Measurements from ENCODE around the gene ZNRD2.

The ZNRD2 gene

GRCh38 chr11:65546217-65546958, 23.9 kb upstream of the ZNRD2 start:
- DNase-seq (ENCODE audit: low spot score) = peak; percentile 99
- in situ Hi-C loops (cut with MboI; ENCODE audit: low sequenced_read_pairs, unreplicated experiment) = no loop called here
- no peak for TF ChIP-seq CTCF (IDR thresholded peaks at IDR 0.05; ENCODE audit: borderline replicate concordance, control extremely low read depth, extremely low read depth, insufficient read depth, missing control alignments)

DNA sequence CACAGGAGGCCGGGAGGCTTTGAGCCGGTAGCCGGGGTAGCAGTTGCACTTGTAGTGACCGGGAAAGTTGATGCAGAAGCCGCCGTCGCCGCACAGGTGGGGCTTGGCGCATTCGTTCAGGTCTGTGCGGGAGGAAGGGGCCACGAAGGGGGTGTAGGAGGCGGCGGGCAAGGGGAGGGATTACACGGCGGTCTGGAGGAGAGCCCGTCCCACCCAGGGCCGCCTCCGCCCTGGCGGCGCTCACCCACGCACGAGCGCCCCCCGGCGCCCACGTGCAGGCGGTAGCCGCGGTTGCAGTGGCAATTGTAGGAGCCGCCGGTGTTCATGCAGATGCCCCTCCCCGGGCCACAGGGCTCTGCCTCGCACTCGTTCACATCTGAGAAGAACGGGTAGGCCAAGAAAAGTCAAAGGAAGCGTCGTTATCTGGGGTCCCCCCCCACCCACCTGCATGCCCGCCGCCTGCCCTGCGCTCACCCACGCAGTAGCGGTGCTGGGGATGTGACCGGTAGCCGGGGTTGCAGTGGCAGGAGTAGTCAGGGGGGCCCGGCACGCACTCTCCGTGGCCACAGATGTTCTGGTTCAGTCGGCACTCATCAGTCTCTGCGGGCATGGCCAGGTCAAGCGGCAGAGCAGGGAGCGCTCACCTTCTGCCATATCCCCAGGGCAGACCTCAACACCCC, 22.7 kb upstream of the ZNRD2 start:
- DNase-seq (ENCODE audit: low spot score) = no peak
- in situ Hi-C loops (cut with MboI; ENCODE audit: low sequenced_read_pairs, unreplicated experiment) = no loop called here
- TF ChIP-seq CTCF (IDR thresholded peaks at IDR 0.05; ENCODE audit: borderline replicate concordance, control extremely low read depth, extremely low read depth, insufficient read depth, missing control alignments) = no peak

DNA sequence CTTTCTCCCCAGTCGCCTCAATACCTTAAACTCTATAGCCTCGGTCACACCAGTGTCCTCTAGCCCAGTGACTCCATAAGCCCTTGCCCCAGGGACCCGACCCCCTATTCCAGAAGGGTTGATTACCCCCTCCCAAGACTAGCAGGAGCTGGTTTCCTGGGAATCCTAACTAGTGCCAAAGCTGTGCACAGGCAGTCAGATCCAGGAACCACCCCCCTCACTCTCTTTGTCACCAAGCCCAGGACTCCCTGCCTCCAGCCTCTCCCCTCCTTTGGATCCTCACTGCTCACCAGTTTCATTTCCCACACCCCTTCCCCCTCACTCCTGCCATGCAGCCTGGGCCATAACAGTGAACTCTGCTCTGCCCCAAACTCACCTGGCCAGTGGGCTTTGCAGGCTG, 21.9 kb upstream of the ZNRD2 start:
- TF ChIP-seq CTCF (IDR thresholded peaks at IDR 0.05; ENCODE audit: borderline replicate concordance, control extremely low read depth, extremely low read depth, insufficient read depth, missing control alignments) = no peak
- DNase-seq (ENCODE audit: low spot score) = no peak
- in situ Hi-C loops (cut with MboI; ENCODE audit: low sequenced_read_pairs, unreplicated experiment) = no loop called here

GRCh38 chr11:65549096-65549495, 21.2 kb upstream of the ZNRD2 start:
- in situ Hi-C loops (cut with MboI; ENCODE audit: low sequenced_read_pairs, unreplicated experiment) = no loop called here
- no peak for DNase-seq (ENCODE audit: low spot score)
- no peak for TF ChIP-seq CTCF (IDR thresholded peaks at IDR 0.05; ENCODE audit: borderline replicate concordance, control extremely low read depth, extremely low read depth, insufficient read depth, missing control alignments)

- DNase-seq (ENCODE audit: low spot score) = peak; percentile 76
- TF ChIP-seq CTCF (IDR thresholded peaks at IDR 0.05; ENCODE audit: borderline replicate concordance, control extremely low read depth, extremely low read depth, insufficient read depth, missing control alignments) = peak; percentile 72
- in situ Hi-C loops (cut with MboI; ENCODE audit: low sequenced_read_pairs, unreplicated experiment) = no loop called here
Measured at GRCh38 chr11:65551572-65552387, 18.5 kb upstream of the ZNRD2 start.

- DNase-seq (ENCODE audit: low spot score) = no peak
- in situ Hi-C loops (cut with MboI; ENCODE audit: low sequenced_read_pairs, unreplicated experiment) = no loop called here
- TF ChIP-seq CTCF (IDR thresholded peaks at IDR 0.05; ENCODE audit: borderline replicate concordance, control extremely low read depth, extremely low read depth, insufficient read depth, missing control alignments) = no peak
Measured at GRCh38 chr11:65552388-65552951, 17.8 kb upstream of the ZNRD2 start.

Data from GM13976 (cell line).